Parathyroid adenoma (tissue), 2 donors: ENCODE measurements around the gene ZNF398.
A peak's percentile ranks its signal among the peaks of the same experiment; 100 is the strongest.

ENCODE experiments used
- H2AFZ ChIP-seq: fragments of 300-600 bp; sonication (generic); one replicate; pipeline ENCODE4 v1.7.0; 2017; ENCODE audit warnings: antibody characterized with exemption, mild to moderate bottlenecking
- H3K27ac ChIP-seq: fragments of 300-600 bp; sonication (generic); one replicate; pipeline ENCODE4 v1.7.0; 2017
- H3K27me3 ChIP-seq: fragments of 300-600 bp; sonication (generic); one replicate; pipeline ENCODE4 v1.7.0; 2017; ENCODE audit warnings: low read length; ENCODE audit not compliant: control insufficient read depth, insufficient read depth
- H3K36me3 ChIP-seq: fragments of 300-600 bp; sonication (generic); one replicate; pipeline ENCODE4 v1.7.0; 2017; ENCODE audit warnings: low read length; ENCODE audit not compliant: control insufficient read depth, insufficient read depth
- H3K4me1 ChIP-seq: fragments of 300-600 bp; sonication (generic); one replicate; pipeline ENCODE4 v1.7.0; 2017; ENCODE audit warnings: control low read depth
- H3K4me2 ChIP-seq: fragments of 300-600 bp; sonication (generic); one replicate; pipeline ENCODE4 v1.7.0; 2017; ENCODE audit warnings: low read length
- H3K4me3 ChIP-seq: fragments of 300-600 bp; sonication (generic); one replicate; pipeline ENCODE4 v1.7.0; 2017; ENCODE audit warnings: low read depth, low read length
- H3K79me2 ChIP-seq: fragments of 300-600 bp; sonication (generic); one replicate; pipeline ENCODE4 v1.7.0; 2017; ENCODE audit warnings: control low read depth
- H3K9ac ChIP-seq: fragments of 300-600 bp; sonication (generic); one replicate; pipeline ENCODE4 v1.7.0; 2017; ENCODE audit warnings: mild to moderate bottlenecking
- H3K9me3 ChIP-seq: fragments of 300-600 bp; sonication (generic); one replicate; pipeline ENCODE4 v1.7.0; 2017; ENCODE audit warnings: low read length; ENCODE audit not compliant: control insufficient read depth
- CTCF ChIP-seq: fragments of 300-600 bp; sonication (generic); IDR thresholded peaks from one replicate; pipeline ENCODE4 v1.7.0; 2017; ENCODE audit warnings: antibody characterized with exemption, mild to moderate bottlenecking
- donor health status: primary hyperparathyroidism.

The ZNF398 gene

GRCh38 chr7:149147072-149147751 is at the start of gene ZNF398:
ZNF398 (plus strand) TSS chr7:149147453; CDS start chr7:149147743, 290 bp downstream.
- Histone ChIP-seq H3K9me3 (no peaks in the 10 kb centered on the region), H3K79me2 (peaks cover 30% of the 10 kb centered on the region), H3K36me3 (no peaks in the 10 kb centered on the region), H3K4me2 (peak within 1 kb of the TSS; percentile 95), H3K27me3 (no peaks in the 10 kb centered on the region), H3K9ac (peak within 1 kb of the TSS; percentile 61), H3K4me1 (no peaks in the 10 kb centered on the region), H3K27ac (peak within 1 kb of the TSS; percentile 73), H2AFZ (peak within 1 kb of the TSS; percentile 100), H3K4me3 (peak within 1 kb of the TSS; percentile 88)
- peak; percentile 64 for TF ChIP-seq CTCF

GRCh38 chr7:149099058-149099457 is 48.2 kb upstream of the ZNF398 start:
- H3K79me2 ChIP-seq: no peaks in the 10 kb centered on the region
- H3K27ac ChIP-seq: no peak overlapping the region
- H3K4me2 ChIP-seq: no peak overlapping the region
- no peak overlapping the region for H3K9ac ChIP-seq
- H3K9me3 ChIP-seq: no peaks in the 10 kb centered on the region
- H3K4me3 ChIP-seq: no peak overlapping the region
- H3K27me3 ChIP-seq: no peaks in the 10 kb centered on the region
- TF ChIP-seq CTCF: no peak
- H2AFZ ChIP-seq: no peak overlapping the region
- H3K4me1 ChIP-seq: no peaks in the 10 kb centered on the region
- no peaks in the 10 kb centered on the region for H3K36me3 ChIP-seq

- Histone ChIP-seq H3K4me1 (no peaks in the 10 kb centered on the region), H3K4me3 (no peak overlapping the region), H3K9ac (no peak overlapping the region), H3K9me3 (no peaks in the 10 kb centered on the region), H3K36me3 (no peaks in the 10 kb centered on the region), H3K27ac (no peak overlapping the region), H3K4me2 (no peak overlapping the region), H2AFZ (no peak overlapping the region), H3K79me2 (no peaks in the 10 kb centered on the region), H3K27me3 (no peaks in the 10 kb centered on the region)
- no peak for TF ChIP-seq CTCF
Observed at GRCh38 chr7:149100821-149101220, 46.4 kb upstream of the ZNF398 start.

GRCh38 chr7:149102666-149103065 is 44.6 kb upstream of the ZNF398 start:
- no peak overlapping the region for H3K4me3 ChIP-seq
- no peaks in the 10 kb centered on the region for H3K79me2 ChIP-seq
- H3K9me3 ChIP-seq: no peaks in the 10 kb centered on the region
- H3K9ac ChIP-seq: no peak overlapping the region
- no peak overlapping the region for H3K27ac ChIP-seq
- no peak overlapping the region for H2AFZ ChIP-seq
- H3K4me1 ChIP-seq: no peaks in the 10 kb centered on the region
- no peak overlapping the region for H3K4me2 ChIP-seq
- no peaks in the 10 kb centered on the region for H3K36me3 ChIP-seq
- no peak for TF ChIP-seq CTCF
- no peaks in the 10 kb centered on the region for H3K27me3 ChIP-seq

GRCh38 chr7:149103424-149103823 is 43.8 kb upstream of the ZNF398 start:
- no peaks in the 10 kb centered on the region for H3K79me2 ChIP-seq
- no peak overlapping the region for H3K4me3 ChIP-seq
- H3K36me3 ChIP-seq: no peaks in the 10 kb centered on the region
- H3K9me3 ChIP-seq: no peaks in the 10 kb centered on the region
- no peaks in the 10 kb centered on the region for H3K4me1 ChIP-seq
- TF ChIP-seq CTCF: no peak
- no peak overlapping the region for H3K4me2 ChIP-seq
- no peak overlapping the region for H3K9ac ChIP-seq
- no peaks in the 10 kb centered on the region for H3K27me3 ChIP-seq
- no peak overlapping the region for H3K27ac ChIP-seq
- no peak overlapping the region for H2AFZ ChIP-seq
